Stimulated activated CD4-positive, alpha-beta T cell treated with anti-CD3 and anti-CD28 coated beads, Interleukin-2, amount 100 ng/mL, for 48 hours (primary cell): ENCODE data around the gene ZW10.

Source experiments
- DNase-seq, 2 donors: peaks; one replicate each; pipeline ENCODE4 v3.0.0-alpha.2; 2020

Gene ZW10

GRCh38 chr11:113694390-113694789, 79.1 kb downstream of the ZW10 start:
- DNase-seq: no peak

- no peak for DNase-seq
These were observed 80.5 kb downstream of the ZW10 start for GRCh38 chr11:113693030-113693429.

- peak; percentile 7 to 23 for DNase-seq
These were observed 82.6 kb downstream of the ZW10 start for GRCh38 chr11:113690619-113691569.

- no peak for DNase-seq
These were observed 83.5 kb downstream of the ZW10 start for GRCh38 chr11:113689768-113690618.

- DNase-seq: no peak
These were observed 87.7 kb downstream of the ZW10 start for GRCh38 chr11:113685654-113686359.

- DNase-seq: no peak
These were observed 89.0 kb downstream of the ZW10 start for GRCh38 chr11:113684496-113684895.

- DNase-seq: no peak
These were observed 89.9 kb downstream of the ZW10 start for GRCh38 chr11:113683481-113684046.
